Liver (tissue), 9 donors: ENCODE data around the gene SLC12A5. TPM values are rescaled to one million over a fixed set of nuclear protein-coding genes. Genes with fewer than 3 reads are reported as not detected.

Experiments used
- DNase-seq: peaks from one replicate; pipeline ENCODE4 v3.0.0-alpha.2; 2017; ENCODE audit warnings: low spot score
- H3K27ac ChIP-seq, 2 donors: one replicate each; pipeline ENCODE4 v1.7.0; 2013; ENCODE audit warnings: inconsistent platforms in 2 of 2, low read length in 2 of 2, control low read depth in 1 of 2, low read depth in 1 of 2, mild to moderate bottlenecking in 1 of 2
- H3K27me3 ChIP-seq, 4 donors: one replicate each; pipeline versions ENCODE4 v1.6.1 to v1.7.0; 2013; ENCODE audit warnings: low read length in 3 of 4, inconsistent platforms in 1 of 4, mild to moderate bottlenecking in 1 of 4, moderate library complexity in 1 of 4; ENCODE audit not compliant: control insufficient read depth in 4 of 4, insufficient read depth in 4 of 4
- H3K36me3 ChIP-seq, 4 donors: one replicate each; pipeline versions ENCODE4 v1.6.1 to v1.7.0; 2013; ENCODE audit warnings: low read length in 3 of 4, mild to moderate bottlenecking in 3 of 4, low read depth in 1 of 4, moderate library complexity in 1 of 4; ENCODE audit not compliant: control insufficient read depth in 4 of 4, insufficient read depth in 3 of 4
- H3K4me1 ChIP-seq, 4 donors: one replicate each; pipeline versions ENCODE4 v1.6.1 to v1.7.0; 2013; ENCODE audit warnings: low read length in 3 of 4, mild to moderate bottlenecking in 3 of 4, moderate library complexity in 1 of 4; ENCODE audit not compliant: control insufficient read depth in 4 of 4, insufficient read depth in 4 of 4
- H3K4me3 ChIP-seq, 3 donors: one replicate each; pipeline versions ENCODE4 v1.6.1 to v1.7.0; 2013; ENCODE audit warnings: low read length in 3 of 3, control low read depth in 1 of 3, low read depth in 1 of 3, mild to moderate bottlenecking in 1 of 3
- H3K9ac ChIP-seq, 2 donors: one replicate each; pipeline ENCODE4 v1.7.0; 2013; ENCODE audit warnings: low read length in 2 of 2, mild to moderate bottlenecking in 2 of 2, moderate library complexity in 2 of 2, control low read depth in 1 of 2, low read depth in 1 of 2
- H3K9me3 ChIP-seq, 4 donors: one replicate each; pipeline versions ENCODE4 v1.6.1 to v1.7.0; 2013; ENCODE audit warnings: low read length in 3 of 4; ENCODE audit not compliant: control insufficient read depth in 4 of 4
- ATF3 ChIP-seq: IDR thresholded peaks from 2 replicates; pipeline ENCODE4 v1.6.1; 2016; ENCODE audit warnings: antibody characterized with exemption
- CTCF ChIP-seq: fragments of 150-350 bp; IDR thresholded peaks from 2 replicates; pipeline ENCODE4 v1.5.1; 2017; ENCODE audit warnings: improper control_type of control experiment, low read depth, low read length; ENCODE audit not compliant: missing input control
- EGR1 ChIP-seq, 2 donors: IDR thresholded peaks; 2 replicates each; pipeline ENCODE4 v1.6.1; 2016 to 2018; ENCODE audit warnings: antibody characterized with exemption in 2 of 2, low read depth in 2 of 2
- FOXA1 ChIP-seq: IDR thresholded peaks from 2 replicates; pipeline ENCODE4 v1.6.1; 2016; ENCODE audit warnings: antibody characterized with exemption
- GABPA ChIP-seq, 2 donors: IDR thresholded peaks in 1 of 2; conservative IDR thresholded peaks in 1 of 2; 2 replicates each; pipeline ENCODE4 v1.6.1; 2016; ENCODE audit warnings: antibody characterized with exemption in 2 of 2, mild to moderate bottlenecking in 1 of 2, moderate library complexity in 1 of 2
- HNF4A ChIP-seq, 2 donors: conservative IDR thresholded peaks; 2 replicates each; pipeline ENCODE4 v1.6.1; 2016; ENCODE audit warnings: antibody characterized with exemption in 2 of 2, mild to moderate bottlenecking in 2 of 2
- HNF4G ChIP-seq: IDR thresholded peaks from 2 replicates; pipeline ENCODE4 v1.6.1; 2016; ENCODE audit warnings: antibody characterized with exemption
- JUND ChIP-seq, 2 donors: IDR thresholded peaks; 2 replicates each; pipeline ENCODE4 v1.6.1; 2016; ENCODE audit warnings: antibody characterized with exemption in 2 of 2
- NR2F2 ChIP-seq: IDR thresholded peaks from 2 replicates; pipeline ENCODE4 v1.6.1; 2016; ENCODE audit warnings: antibody characterized with exemption
- RAD21 ChIP-seq, 2 donors: IDR thresholded peaks; 2 replicates each; pipeline ENCODE4 v1.6.1; 2016; ENCODE audit warnings: antibody characterized with exemption in 2 of 2, mild to moderate bottlenecking in 2 of 2
- REST ChIP-seq: IDR thresholded peaks from 2 replicates; pipeline ENCODE4 v1.6.1; 2016; ENCODE audit warnings: antibody characterized with exemption, mild to moderate bottlenecking
- SP1 ChIP-seq: IDR thresholded peaks from 2 replicates; pipeline ENCODE4 v1.6.1; 2018; ENCODE audit warnings: antibody characterized with exemption, mild to moderate bottlenecking
- TAF1 ChIP-seq: conservative IDR thresholded peaks from 2 replicates; pipeline ENCODE4 v1.6.1; 2016; ENCODE audit warnings: antibody characterized with exemption, mild to moderate bottlenecking
- YY1 ChIP-seq: IDR thresholded peaks from 2 replicates; pipeline ENCODE4 v1.6.1; 2016; ENCODE audit warnings: antibody characterized with exemption, mild to moderate bottlenecking
- ZBTB33 ChIP-seq: IDR thresholded peaks from 2 replicates; pipeline ENCODE4 v1.6.1; 2016; ENCODE audit warnings: antibody characterized with exemption
- whole genome bisulfite sequencing: extraction: QIAGEN DNeasy Blood & Tissue Kit; methylation state at CpG from one replicate; pipeline ENCODE4 v1.1.7; 2013; 5-methylcytosine and 5-hydroxymethylcytosine counted together
- polyA plus RNA-seq, 2 donors: library from polyadenylated mRNA; stranded (reverse) in 1 of 2; unstranded in 1 of 2; fragments of 200-250 nt in 1 of 2; fragments of >200 nt in 1 of 2; fragmentation: Nextera tagmentation in 1 of 2; extraction: Ambion mirVana in 1 of 2; gene quantifications; one replicate each; pipeline versions ENCODE4 v1.2.1 to v1.2.3, GENCODE V29; 2013 to 2015
- total RNA-seq, 2 donors: library from RNA; depleted of rRNA; stranded (reverse); fragments of >200 nt; gene quantifications; one replicate each; pipeline ENCODE4 v1.2.3, GENCODE V29; 2014
- donor health status: healthy.
- donor health status: healthy.
- donor health status: healthy.
- donor health status: healthy.
- donor health status: healthy.

SLC12A5 gene
- total and polyA plus RNA-seq, 4 donors = 0.33 to 1.5 TPM; not detected in 2

- no peak for DNase-seq
- H3K27ac ChIP-seq = no peak overlapping the region
- peaks cover 0 to 2% (median 0%) of the 10 kb centered on the region in 4 donors for H3K27me3 ChIP-seq
- no peaks in the 10 kb centered on the region for H3K4me1 ChIP-seq
- no peak overlapping the region for H3K9ac ChIP-seq
- H3K36me3 ChIP-seq = no peaks in the 10 kb centered on the region
- no peak overlapping the region for H3K4me3 ChIP-seq
- TF ChIP-seq GABPA (IDR thresholded peaks at IDR 0.05 in 1 of 2, conservative IDR thresholded peaks at IDR 0.05 in 1 of 2) = no peak
- H3K9me3 ChIP-seq = no peaks in the 10 kb centered on the region
- 68% methylated on average over 7 of the region's 7 CpGs for WGBS
Measured at GRCh38 chr20:45983279-45983743, 45.7 kb upstream of the SLC12A5 start.

- no peak for DNase-seq
Measured at GRCh38 chr20:45985573-45985972, 43.4 kb upstream of the SLC12A5 start.

GRCh38 chr20:45987108-45987780, 41.8 kb upstream of the SLC12A5 start:
- WGBS = 9% methylated on average over 16 of the region's 16 CpGs
- H3K4me1 ChIP-seq = no peaks in the 10 kb centered on the region
- H3K27ac ChIP-seq = no peak overlapping the region
- H3K9me3 ChIP-seq = no peaks in the 10 kb centered on the region
- peaks cover 0 to 2% (median 1%) of the 10 kb centered on the region in 4 donors for H3K27me3 ChIP-seq
- peak; percentile 82 for DNase-seq
- H3K4me3 ChIP-seq = no peak overlapping the region
- H3K9ac ChIP-seq = no peak overlapping the region
- H3K36me3 ChIP-seq = no peaks in the 10 kb centered on the region
- TF ChIP-seq ATF3 (no peak), JUND (IDR thresholded peaks at IDR 0.05) (no peak), REST (no peak), TAF1 (no peak), RAD21 (IDR thresholded peaks at IDR 0.05) (peak; percentile 68 to 76), EGR1 (IDR thresholded peaks at IDR 0.05; ENCODE audit: low read depth in 2 of 2) (no peak), NR2F2 (no peak), YY1 (no peak), FOXA1 (no peak), HNF4G (no peak), CTCF (peak; percentile 63), ZBTB33 (no peak), SP1 (no peak)

More at GRCh38 chr20:45985573-45985972, 43.4 kb upstream of the SLC12A5 start:
- Histone ChIP-seq H3K36me3 (no peaks in the 10 kb centered on the region), H3K27ac (no peak overlapping the region), H3K9ac (no peak overlapping the region), H3K4me1 (no peaks in the 10 kb centered on the region), H3K27me3 (peaks cover 0 to 2% (median 1%) of the 10 kb centered on the region in 4 donors), H3K9me3 (no peaks in the 10 kb centered on the region), H3K4me3 (no peak overlapping the region)
- WGBS = 75% methylated on average over 7 of the region's 7 CpGs
- TF ChIP-seq HNF4A (conservative IDR thresholded peaks at IDR 0.05) = no peak
- no peak for TF ChIP-seq CTCF
